WTC11 (cell line): ENCODE data around the gene NSUN2.

Source experiments
- CREB1 ChIP-seq: sonication (generic); formaldehyde crosslinking; IDR thresholded peaks from 2 replicates; pipeline ENCODE4 v1.8.0; 2023; ENCODE audit warnings: mild to moderate bottlenecking, missing genetic modification reagents
- MYBL2 ChIP-seq: sonication (generic); formaldehyde crosslinking; IDR thresholded peaks from 2 replicates; pipeline ENCODE4 v1.8.1; 2023; ENCODE audit warnings: mild to moderate bottlenecking, moderate library complexity, missing genetic modification reagents
- NFYB ChIP-seq: sonication (generic); formaldehyde crosslinking; conservative IDR thresholded peaks from 2 replicates; pipeline ENCODE4 v1.8.0; 2022; ENCODE audit warnings: low read depth, missing genetic modification reagents
- OVOL2 ChIP-seq: fragments of 250-450 bp; sonication (Bioruptor Pico); IDR thresholded peaks from 2 replicates; pipeline ENCODE4 v1.9.0; 2021; ENCODE audit warnings: mild to moderate bottlenecking, borderline replicate concordance
- SMAD4 ChIP-seq: sonication (generic); formaldehyde crosslinking; IDR thresholded peaks from 2 replicates; pipeline ENCODE4 v1.8.0; 2022; ENCODE audit warnings: mild to moderate bottlenecking, missing genetic modification reagents
- SP1 ChIP-seq: sonication (generic); formaldehyde crosslinking; conservative IDR thresholded peaks from 2 replicates; pipeline ENCODE4 v1.8.1; 2022; ENCODE audit warnings: missing genetic modification reagents
- ZNF121 ChIP-seq: sonication (generic); formaldehyde crosslinking; IDR thresholded peaks from 2 replicates; pipeline ENCODE4 v1.8.0; 2023; ENCODE audit warnings: missing genetic modification reagents
- TF ChIP-seq, protein P1 (sequence below): fragments of 200-600 bp; IDR thresholded peaks from 2 replicates; pipeline ENCODE4 v1.8.0; 2022; ENCODE audit warnings: antibody characterized with exemption
- TF ChIP-seq, protein P2 (sequence below): sonication (generic); formaldehyde crosslinking; IDR thresholded peaks from 2 replicates; pipeline ENCODE4 v1.8.0; 2023; ENCODE audit warnings: mild to moderate bottlenecking, missing genetic modification reagents
- TF ChIP-seq, protein P3 (sequence below): sonication (generic); formaldehyde crosslinking; IDR thresholded peaks from 2 replicates; pipeline ENCODE4 v1.8.1; 2023; ENCODE audit warnings: mild to moderate bottlenecking, moderate library complexity, missing genetic modification reagents
- TF ChIP-seq, protein P4 (sequence below): sonication (generic); formaldehyde crosslinking; IDR thresholded peaks from 2 replicates; pipeline ENCODE4 v1.8.1; 2023; ENCODE audit warnings: mild to moderate bottlenecking, missing genetic modification reagents, moderate library complexity
- TF ChIP-seq, protein P5 (sequence below): sonication (generic); formaldehyde crosslinking; IDR thresholded peaks from 2 replicates; pipeline ENCODE4 v1.8.0; 2022; ENCODE audit warnings: mild to moderate bottlenecking, missing genetic modification reagents
- TF ChIP-seq, protein P6 (sequence below): sonication (generic); formaldehyde crosslinking; IDR thresholded peaks from 2 replicates; pipeline ENCODE4 v1.8.0; 2022; ENCODE audit warnings: mild to moderate bottlenecking, missing genetic modification reagents

DNA sequence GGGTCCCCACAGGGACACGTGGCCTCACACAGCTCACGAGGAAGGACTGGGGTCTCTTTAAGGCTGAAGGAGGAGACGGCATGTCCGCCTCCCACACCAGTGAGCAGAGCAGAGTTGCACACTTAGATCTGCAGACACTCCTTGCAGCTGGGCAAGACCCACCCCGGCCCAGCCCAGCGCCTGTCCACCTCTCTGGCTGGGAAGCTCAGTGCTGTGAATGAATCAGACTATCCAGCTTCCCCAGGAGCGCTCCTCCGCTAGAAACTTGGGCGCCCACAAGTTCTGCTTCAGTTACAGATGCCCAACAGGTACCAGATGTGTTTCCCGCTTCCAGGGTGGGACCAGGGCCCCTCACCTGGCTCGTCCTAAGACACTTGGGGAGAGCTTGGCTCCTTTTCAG lies 78.9 kb downstream of the NSUN2 start:
- TF ChIP-seq, protein P1, sequence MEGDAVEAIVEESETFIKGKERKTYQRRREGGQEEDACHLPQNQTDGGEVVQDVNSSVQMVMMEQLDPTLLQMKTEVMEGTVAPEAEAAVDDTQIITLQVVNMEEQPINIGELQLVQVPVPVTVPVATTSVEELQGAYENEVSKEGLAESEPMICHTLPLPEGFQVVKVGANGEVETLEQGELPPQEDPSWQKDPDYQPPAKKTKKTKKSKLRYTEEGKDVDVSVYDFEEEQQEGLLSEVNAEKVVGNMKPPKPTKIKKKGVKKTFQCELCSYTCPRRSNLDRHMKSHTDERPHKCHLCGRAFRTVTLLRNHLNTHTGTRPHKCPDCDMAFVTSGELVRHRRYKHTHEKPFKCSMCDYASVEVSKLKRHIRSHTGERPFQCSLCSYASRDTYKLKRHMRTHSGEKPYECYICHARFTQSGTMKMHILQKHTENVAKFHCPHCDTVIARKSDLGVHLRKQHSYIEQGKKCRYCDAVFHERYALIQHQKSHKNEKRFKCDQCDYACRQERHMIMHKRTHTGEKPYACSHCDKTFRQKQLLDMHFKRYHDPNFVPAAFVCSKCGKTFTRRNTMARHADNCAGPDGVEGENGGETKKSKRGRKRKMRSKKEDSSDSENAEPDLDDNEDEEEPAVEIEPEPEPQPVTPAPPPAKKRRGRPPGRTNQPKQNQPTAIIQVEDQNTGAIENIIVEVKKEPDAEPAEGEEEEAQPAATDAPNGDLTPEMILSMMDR: no peak
- TF ChIP-seq ZNF121 (no peak), SMAD4 (CRISPR knock-in tag) (no peak), OVOL2 (CRISPR knock-in tag) (no peak), CREB1 (CRISPR knock-in tag) (no peak), MYBL2 (CRISPR knock-in tag) (no peak), NFYB (CRISPR knock-in tag) (no peak), SP1 (CRISPR knock-in tag) (no peak)
- TF ChIP-seq, protein P2, sequence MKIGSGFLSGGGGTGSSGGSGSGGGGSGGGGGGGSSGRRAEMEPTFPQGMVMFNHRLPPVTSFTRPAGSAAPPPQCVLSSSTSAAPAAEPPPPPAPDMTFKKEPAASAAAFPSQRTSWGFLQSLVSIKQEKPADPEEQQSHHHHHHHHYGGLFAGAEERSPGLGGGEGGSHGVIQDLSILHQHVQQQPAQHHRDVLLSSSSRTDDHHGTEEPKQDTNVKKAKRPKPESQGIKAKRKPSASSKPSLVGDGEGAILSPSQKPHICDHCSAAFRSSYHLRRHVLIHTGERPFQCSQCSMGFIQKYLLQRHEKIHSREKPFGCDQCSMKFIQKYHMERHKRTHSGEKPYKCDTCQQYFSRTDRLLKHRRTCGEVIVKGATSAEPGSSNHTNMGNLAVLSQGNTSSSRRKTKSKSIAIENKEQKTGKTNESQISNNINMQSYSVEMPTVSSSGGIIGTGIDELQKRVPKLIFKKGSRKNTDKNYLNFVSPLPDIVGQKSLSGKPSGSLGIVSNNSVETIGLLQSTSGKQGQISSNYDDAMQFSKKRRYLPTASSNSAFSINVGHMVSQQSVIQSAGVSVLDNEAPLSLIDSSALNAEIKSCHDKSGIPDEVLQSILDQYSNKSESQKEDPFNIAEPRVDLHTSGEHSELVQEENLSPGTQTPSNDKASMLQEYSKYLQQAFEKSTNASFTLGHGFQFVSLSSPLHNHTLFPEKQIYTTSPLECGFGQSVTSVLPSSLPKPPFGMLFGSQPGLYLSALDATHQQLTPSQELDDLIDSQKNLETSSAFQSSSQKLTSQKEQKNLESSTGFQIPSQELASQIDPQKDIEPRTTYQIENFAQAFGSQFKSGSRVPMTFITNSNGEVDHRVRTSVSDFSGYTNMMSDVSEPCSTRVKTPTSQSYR: no peak
- TF ChIP-seq, protein P3, sequence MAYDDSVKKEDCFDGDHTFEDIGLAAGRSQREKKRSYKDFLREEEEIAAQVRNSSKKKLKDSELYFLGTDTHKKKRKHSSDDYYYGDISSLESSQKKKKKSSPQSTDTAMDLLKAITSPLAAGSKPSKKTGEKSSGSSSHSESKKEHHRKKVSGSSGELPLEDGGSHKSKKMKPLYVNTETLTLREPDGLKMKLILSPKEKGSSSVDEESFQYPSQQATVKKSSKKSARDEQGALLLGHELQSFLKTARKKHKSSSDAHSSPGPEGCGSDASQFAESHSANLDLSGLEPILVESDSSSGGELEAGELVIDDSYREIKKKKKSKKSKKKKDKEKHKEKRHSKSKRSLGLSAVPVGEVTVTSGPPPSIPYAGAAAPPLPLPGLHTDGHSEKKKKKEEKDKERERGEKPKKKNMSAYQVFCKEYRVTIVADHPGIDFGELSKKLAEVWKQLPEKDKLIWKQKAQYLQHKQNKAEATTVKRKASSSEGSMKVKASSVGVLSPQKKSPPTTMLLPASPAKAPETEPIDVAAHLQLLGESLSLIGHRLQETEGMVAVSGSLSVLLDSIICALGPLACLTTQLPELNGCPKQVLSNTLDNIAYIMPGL (CRISPR knock-in tag): no peak
- TF ChIP-seq, protein P4, sequence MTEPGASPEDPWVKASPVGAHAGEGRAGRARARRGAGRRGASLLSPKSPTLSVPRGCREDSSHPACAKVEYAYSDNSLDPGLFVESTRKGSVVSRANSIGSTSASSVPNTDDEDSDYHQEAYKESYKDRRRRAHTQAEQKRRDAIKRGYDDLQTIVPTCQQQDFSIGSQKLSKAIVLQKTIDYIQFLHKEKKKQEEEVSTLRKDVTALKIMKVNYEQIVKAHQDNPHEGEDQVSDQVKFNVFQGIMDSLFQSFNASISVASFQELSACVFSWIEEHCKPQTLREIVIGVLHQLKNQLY (CRISPR knock-in tag): no peak
- TF ChIP-seq, protein P5, sequence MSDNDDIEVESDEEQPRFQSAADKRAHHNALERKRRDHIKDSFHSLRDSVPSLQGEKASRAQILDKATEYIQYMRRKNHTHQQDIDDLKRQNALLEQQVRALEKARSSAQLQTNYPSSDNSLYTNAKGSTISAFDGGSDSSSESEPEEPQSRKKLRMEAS (CRISPR knock-in tag): no peak
- TF ChIP-seq, protein P6, sequence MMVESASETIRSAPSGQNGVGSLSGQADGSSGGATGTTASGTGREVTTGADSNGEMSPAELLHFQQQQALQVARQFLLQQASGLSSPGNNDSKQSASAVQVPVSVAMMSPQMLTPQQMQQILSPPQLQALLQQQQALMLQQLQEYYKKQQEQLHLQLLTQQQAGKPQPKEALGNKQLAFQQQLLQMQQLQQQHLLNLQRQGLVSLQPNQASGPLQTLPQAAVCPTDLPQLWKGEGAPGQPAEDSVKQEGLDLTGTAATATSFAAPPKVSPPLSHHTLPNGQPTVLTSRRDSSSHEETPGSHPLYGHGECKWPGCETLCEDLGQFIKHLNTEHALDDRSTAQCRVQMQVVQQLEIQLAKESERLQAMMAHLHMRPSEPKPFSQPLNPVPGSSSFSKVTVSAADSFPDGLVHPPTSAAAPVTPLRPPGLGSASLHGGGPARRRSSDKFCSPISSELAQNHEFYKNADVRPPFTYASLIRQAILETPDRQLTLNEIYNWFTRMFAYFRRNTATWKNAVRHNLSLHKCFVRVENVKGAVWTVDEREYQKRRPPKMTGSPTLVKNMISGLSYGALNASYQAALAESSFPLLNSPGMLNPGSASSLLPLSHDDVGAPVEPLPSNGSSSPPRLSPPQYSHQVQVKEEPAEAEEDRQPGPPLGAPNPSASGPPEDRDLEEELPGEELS: no peak
